H9 (cell line): ENCODE data around the gene ZSCAN30. TPM values are rescaled to one million over a fixed set of nuclear protein-coding genes. Genes with fewer than 3 reads are reported as not detected.

ENCODE experiments used
- DNase-seq: peaks from one replicate; pipeline ENCODE4 v3.0.0-alpha.2; 2017
- H2AFZ ChIP-seq: one replicate; pipeline ENCODE4 v1.6.1; 2013; ENCODE audit warnings: mild to moderate bottlenecking, low read length, control low read depth, moderate library complexity
- H2AK5ac ChIP-seq: 2 replicates; pipeline ENCODE4 v1.6.1; 2013; ENCODE audit warnings: low read length, control low read depth, mixed read lengths; ENCODE audit not compliant: insufficient read length
- H2BK120ac ChIP-seq: one replicate; pipeline ENCODE4 v1.6.1; 2013; ENCODE audit warnings: low read depth, mild to moderate bottlenecking, low read length, control low read depth, inconsistent platforms; ENCODE audit not compliant: poor library complexity, severe bottlenecking
- H2BK12ac ChIP-seq: 2 replicates; pipeline ENCODE4 v1.6.1; 2013; ENCODE audit warnings: low read length, control low read depth, mixed read lengths, low read depth; ENCODE audit not compliant: insufficient read length
- H2BK15ac ChIP-seq: 2 replicates; pipeline ENCODE4 v1.6.1; 2013; ENCODE audit warnings: low read depth, low read length, control low read depth
- H2BK20ac ChIP-seq: one replicate; pipeline ENCODE4 v1.6.1; 2013; ENCODE audit warnings: low read depth, mild to moderate bottlenecking, low read length, control low read depth, inconsistent platforms; ENCODE audit not compliant: poor library complexity, severe bottlenecking
- H2BK5ac ChIP-seq: 2 replicates; pipeline ENCODE4 v1.6.1; 2013; ENCODE audit warnings: low read length, control low read depth, mixed read lengths; ENCODE audit not compliant: insufficient read length
- H3K14ac ChIP-seq: 2 replicates; pipeline ENCODE4 v1.6.1; 2013; ENCODE audit warnings: low read length, control low read depth; ENCODE audit not compliant: insufficient read depth
- H3K18ac ChIP-seq: 2 replicates; pipeline ENCODE4 v1.6.1; 2013; ENCODE audit warnings: low read depth, mild to moderate bottlenecking, mixed read lengths, low read length, control low read depth; ENCODE audit not compliant: insufficient read length
- H3K23ac ChIP-seq: 2 replicates; pipeline ENCODE4 v1.6.1; 2013; ENCODE audit warnings: low read length, control low read depth, mixed read lengths, low read depth; ENCODE audit not compliant: insufficient read length
- H3K23me2 ChIP-seq: 2 replicates; pipeline ENCODE4 v1.6.1; 2013; ENCODE audit warnings: low read depth, mild to moderate bottlenecking, mixed read lengths, low read length, control low read depth; ENCODE audit not compliant: insufficient read length, poor library complexity, severe bottlenecking
- H3K27ac ChIP-seq: 2 replicates; pipeline ENCODE4 v1.5.1; 2013; ENCODE audit warnings: low read length, control low read depth, mixed read lengths, low read depth; ENCODE audit not compliant: insufficient read length
- H3K27me3 ChIP-seq: 2 replicates; pipeline ENCODE4 v1.6.1; 2013; ENCODE audit warnings: low read length, control low read depth, inconsistent platforms; ENCODE audit not compliant: insufficient read depth
- H3K4ac ChIP-seq: 2 replicates; pipeline ENCODE4 v1.6.1; 2013; ENCODE audit warnings: low read depth, mild to moderate bottlenecking, control low read depth, inconsistent platforms, low read length, moderate library complexity
- H3K4me1 ChIP-seq: 2 replicates; pipeline ENCODE4 v1.6.1; 2013; ENCODE audit warnings: low read length, control low read depth, inconsistent platforms; ENCODE audit not compliant: insufficient read depth
- H3K4me2 ChIP-seq: 2 replicates; pipeline ENCODE4 v1.6.1; 2013; ENCODE audit warnings: low read length, control low read depth, mixed read lengths; ENCODE audit not compliant: insufficient read length, insufficient read depth
- H3K56ac ChIP-seq: 2 replicates; pipeline ENCODE4 v1.6.1; 2013; ENCODE audit warnings: low read depth, mild to moderate bottlenecking, mixed read lengths, low read length, control low read depth; ENCODE audit not compliant: insufficient read length
- H3K79me1 ChIP-seq: 2 replicates; pipeline ENCODE4 v1.6.1; 2013; ENCODE audit warnings: low read depth, mild to moderate bottlenecking, moderate library complexity, low read length, control low read depth, inconsistent platforms; ENCODE audit not compliant: insufficient read depth, poor library complexity, severe bottlenecking
- H3K79me2 ChIP-seq: 2 replicates; pipeline ENCODE4 v1.6.1; 2013; ENCODE audit warnings: low read length, control low read depth, inconsistent platforms; ENCODE audit not compliant: insufficient read depth
- H3K9ac ChIP-seq: 2 replicates; pipeline ENCODE4 v1.6.1; 2013; ENCODE audit warnings: low read length, control low read depth, mixed read lengths; ENCODE audit not compliant: insufficient read length; ENCODE audit errors: extremely low read depth
- H3K9me3 ChIP-seq: one replicate; pipeline ENCODE4 v1.6.1; 2013; ENCODE audit warnings: low read depth, low read length, inconsistent platforms; ENCODE audit not compliant: control insufficient read depth
- H3T11ph ChIP-seq: one replicate; pipeline ENCODE4 v1.6.1; 2013; ENCODE audit warnings: mild to moderate bottlenecking, low read length, control low read depth, inconsistent platforms
- H4K20me1 ChIP-seq: one replicate; pipeline ENCODE4 v1.6.1; 2013; ENCODE audit not compliant: control insufficient read depth, insufficient read length, insufficient read depth
- H4K5ac ChIP-seq: 2 replicates; pipeline ENCODE4 v1.6.1; 2013; ENCODE audit warnings: low read depth, mild to moderate bottlenecking, mixed read lengths, low read length, control low read depth; ENCODE audit not compliant: insufficient read length
- H4K8ac ChIP-seq: replicated peaks from 2 replicates; pipeline ENCODE4 v1.6.1; 2013; ENCODE audit warnings: low read length, control low read depth, mixed read lengths, low read depth; ENCODE audit not compliant: insufficient read length
- H4K91ac ChIP-seq: 2 replicates; pipeline ENCODE4 v1.6.1; 2013; ENCODE audit warnings: low read depth, mild to moderate bottlenecking, moderate library complexity, mixed read lengths, low read length, control low read depth; ENCODE audit not compliant: insufficient read length
- H3K27ac Mint-ChIP-seq, 3 experiments: 2 replicates in 2 of 3; 3 replicates in 1 of 3; pipeline ENCODE4 v1.8.0; 2020 to 2021; ENCODE audit warnings: mixed read lengths in 3 of 3, mild to moderate bottlenecking in 1 of 3, moderate library complexity in 1 of 3
- H3K27me3 Mint-ChIP-seq: 2 replicates; pipeline ENCODE4 v1.8.0; 2021; ENCODE audit warnings: low read depth, mild to moderate bottlenecking, moderate library complexity, mixed read lengths
- H3K36me3 Mint-ChIP-seq, 3 experiments: 2 replicates in 2 of 3; 3 replicates in 1 of 3; pipeline ENCODE4 v1.8.0; 2020 to 2021; ENCODE audit warnings: low read depth in 3 of 3, mixed read lengths in 3 of 3; ENCODE audit not compliant: insufficient read depth in 1 of 3
- H3K4me1 Mint-ChIP-seq, 2 experiments: 2 replicates each; pipeline ENCODE4 v1.8.0; 2020; ENCODE audit warnings: mixed read lengths in 2 of 2
- H3K4me3 Mint-ChIP-seq, 2 experiments: 2 replicates in 1 of 2; 3 replicates in 1 of 2; pipeline ENCODE4 v1.8.0; 2020 to 2021; ENCODE audit warnings: mild to moderate bottlenecking in 2 of 2, mixed read lengths in 2 of 2, moderate library complexity in 1 of 2
- H3K9me3 Mint-ChIP-seq, 2 experiments: 2 replicates in 1 of 2; 3 replicates in 1 of 2; pipeline ENCODE4 v1.8.0; 2020; ENCODE audit warnings: mild to moderate bottlenecking in 2 of 2, mixed read lengths in 2 of 2, moderate library complexity in 1 of 2
- WGBS: extraction: QIAGEN DNeasy Blood & Tissue Kit; methylation state at CpG from one replicate; pipeline ENCODE4 v1.1.7; 2013; ENCODE audit warnings: missing lambda C conversion rate, low lambda C conversion rate, mixed read lengths; ENCODE audit not compliant: insufficient read length; ENCODE audit errors: extremely low coverage; 5-methylcytosine and 5-hydroxymethylcytosine counted together
- total RNA-seq: library from RNA; stranded (reverse); gene quantifications from 2 replicates; pipeline ENCODE4 v1.2.1, GENCODE V29; 2021
- TF ChIP-seq, protein P1 (sequence below): fragments of 200-600 bp; sonication (generic); conservative IDR thresholded peaks from 3 replicates; pipeline ENCODE4 v1.8.0; 2021; ENCODE audit warnings: antibody characterized with exemption, mild to moderate bottlenecking

The ZSCAN30 gene
- total RNA-seq, 1 experiment from 2014 or later: 11.6 TPM

DNA sequence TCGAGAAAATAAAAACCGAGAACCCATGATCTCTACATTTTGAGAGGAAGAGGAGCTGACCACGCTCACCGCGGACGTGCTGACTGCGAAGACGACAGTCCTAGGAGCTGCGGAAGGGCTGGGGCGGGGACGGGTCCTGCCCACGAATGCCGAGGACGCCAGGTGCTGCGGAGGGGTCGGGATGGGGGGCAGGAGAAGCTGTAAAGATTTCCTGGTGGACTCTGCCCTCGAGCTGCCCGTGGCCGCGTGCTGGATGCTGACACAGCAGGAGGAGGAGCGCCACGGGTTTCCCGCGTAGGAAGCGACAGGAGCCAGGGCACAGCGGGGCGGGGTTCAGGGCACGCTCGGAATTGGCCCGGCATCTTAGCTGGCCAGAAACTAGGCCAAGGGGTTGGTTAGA lies 22.2 kb downstream of the ZSCAN30 start:
- peaks cover 2% of the 10 kb centered on the region; the same call in 1 of the 2 replicates for H3K4me1 ChIP-seq
- H3K36me3 Mint-ChIP-seq: peaks cover 23 to 39% (median 27%) of the 10 kb centered on the region in 3 experiments
- H2AFZ ChIP-seq: no peak overlapping the region
- no peak overlapping the region for H3K14ac ChIP-seq
- no CpG with 5 or more reads among the region's 30 CpGs for WGBS
- no peaks in the 10 kb centered on the region for H3K27me3 ChIP-seq
- no peaks in the 10 kb centered on the region for H3K79me1 ChIP-seq
- no peak overlapping the region for H3T11ph ChIP-seq
- no peak overlapping the region for H3K9ac ChIP-seq
- H2BK15ac ChIP-seq: no peak overlapping the region
- H3K4me2 ChIP-seq: no peak overlapping the region
- H3K79me2 ChIP-seq: no peaks in the 10 kb centered on the region
- no peak overlapping the region for H3K18ac ChIP-seq
- no peaks in the 10 kb centered on the region; the same call in 1 of the 2 replicates for H3K27me3 Mint-ChIP-seq
- no peak overlapping the region for H3K56ac ChIP-seq
- no peak overlapping the region for H4K91ac ChIP-seq
- no peak overlapping the region; a peak in 1 of 5 replicates for H3K4me3 Mint-ChIP-seq
- H3K27ac Mint-ChIP-seq: no peak overlapping the region
- no peak overlapping the region for H4K5ac ChIP-seq
- no peak overlapping the region for H4K8ac ChIP-seq
- no peak overlapping the region for H3K4ac ChIP-seq
- H2BK20ac ChIP-seq: no peak overlapping the region
- no peak overlapping the region for H3K27ac ChIP-seq
- no peak overlapping the region for H2AK5ac ChIP-seq
- no peaks in the 10 kb centered on the region for H4K20me1 ChIP-seq
- no peak overlapping the region for H2BK12ac ChIP-seq
- peaks cover 8 to 11% of the 10 kb centered on the region in 2 experiments for H3K4me1 Mint-ChIP-seq
- peaks cover 20 to 23% of the 10 kb centered on the region in 2 experiments for H3K9me3 Mint-ChIP-seq
- no peak for DNase-seq
- no peaks in the 10 kb centered on the region for H3K9me3 ChIP-seq
- no peak overlapping the region for H2BK120ac ChIP-seq
- no peak overlapping the region for H3K23ac ChIP-seq
- peaks cover 2% of the 10 kb centered on the region for H3K23me2 ChIP-seq
- TF ChIP-seq, protein P1, sequence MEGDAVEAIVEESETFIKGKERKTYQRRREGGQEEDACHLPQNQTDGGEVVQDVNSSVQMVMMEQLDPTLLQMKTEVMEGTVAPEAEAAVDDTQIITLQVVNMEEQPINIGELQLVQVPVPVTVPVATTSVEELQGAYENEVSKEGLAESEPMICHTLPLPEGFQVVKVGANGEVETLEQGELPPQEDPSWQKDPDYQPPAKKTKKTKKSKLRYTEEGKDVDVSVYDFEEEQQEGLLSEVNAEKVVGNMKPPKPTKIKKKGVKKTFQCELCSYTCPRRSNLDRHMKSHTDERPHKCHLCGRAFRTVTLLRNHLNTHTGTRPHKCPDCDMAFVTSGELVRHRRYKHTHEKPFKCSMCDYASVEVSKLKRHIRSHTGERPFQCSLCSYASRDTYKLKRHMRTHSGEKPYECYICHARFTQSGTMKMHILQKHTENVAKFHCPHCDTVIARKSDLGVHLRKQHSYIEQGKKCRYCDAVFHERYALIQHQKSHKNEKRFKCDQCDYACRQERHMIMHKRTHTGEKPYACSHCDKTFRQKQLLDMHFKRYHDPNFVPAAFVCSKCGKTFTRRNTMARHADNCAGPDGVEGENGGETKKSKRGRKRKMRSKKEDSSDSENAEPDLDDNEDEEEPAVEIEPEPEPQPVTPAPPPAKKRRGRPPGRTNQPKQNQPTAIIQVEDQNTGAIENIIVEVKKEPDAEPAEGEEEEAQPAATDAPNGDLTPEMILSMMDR: no peak
- H2BK5ac ChIP-seq: no peak overlapping the region
